ENCODE results near the gene RAPGEF2. TPM values are rescaled to one million over a fixed set of nuclear protein-coding genes. Genes with fewer than 3 reads are reported as not detected.

RAPGEF2 gene
- total and polyA plus RNA-seq, 2 of the 8 experiments (the other 6 are each of a cell fraction or from before 2014, with no cell fraction given) = 24.4 to 48.6 TPM

- H3K4me3 ChIP-seq (ENCODE audit: extremely low read depth in 1 of 4, insufficient read depth in 2 of 4, low read depth in 3 of 4, low read length in 4 of 4) = no peak overlapping the region
- FAIRE-seq (no peak), DNase-seq (ENCODE audit: low read depth in 1 of 2, low spot score in 2 of 2) (no peak)
- no peak overlapping the region for H2BK5ac ChIP-seq (ENCODE audit: low read depth, low read length)
- no peak overlapping the region for H3K14ac ChIP-seq (ENCODE audit: insufficient read length)
- 94% methylated on average over 2 of the region's 2 CpGs; no CpG with 5 or more reads in 1 of the 2 experiments for WGBS, 2 experiments (ENCODE audit: extremely low coverage in 1 of 2, insufficient coverage in 1 of 2, insufficient read length in 1 of 2, insufficient replicate concordance in 2 of 2, low coverage in 1 of 2, low lambda C conversion rate in 2 of 2, missing lambda C conversion rate in 1 of 2)
- H4K5ac ChIP-seq (ENCODE audit: insufficient read length, low read depth, low read length) = no peak overlapping the region
- POLR2A ChIA-PET (ENCODE audit: partially characterized antibody) = no interaction called here
- no peak overlapping the region for H2BK12ac ChIP-seq (ENCODE audit: low read depth, low read length)
- no peak overlapping the region for H3K9ac ChIP-seq (replicated peaks in 1 of 4; ENCODE audit: extremely low read depth in 1 of 4, low read depth in 3 of 4, low read length in 3 of 4)
- no peak overlapping the region for H4K8ac ChIP-seq (ENCODE audit: extremely low read depth, insufficient read depth, low read length)
- H3K36me3 ChIP-seq (ENCODE audit: control insufficient read depth in 2 of 4, insufficient read depth in 4 of 4, low read length in 3 of 4) = no peaks in the 10 kb centered on the region
- H3K79me1 ChIP-seq (ENCODE audit: low read depth, low read length) = no peaks in the 10 kb centered on the region
- H4K91ac ChIP-seq (replicated peaks; ENCODE audit: insufficient read length, low read length) = no peak overlapping the region
- H3K9me3 ChIP-seq (ENCODE audit: insufficient read depth in 2 of 2, low read depth in 1 of 2, low read length in 1 of 2) = no peaks in the 10 kb centered on the region
- CTCF ChIA-PET (ENCODE audit: partially characterized antibody) = interaction anchor here (1.0 to 1.3 kb wide), 2 partner anchors 65 to 227 kb away, joined by 3 to 4 read pairs; no protein-coding TSS in a partner anchor
- H2BK120ac ChIP-seq (replicated peaks; ENCODE audit: low read depth, low read length) = no peak overlapping the region
- H2BK15ac ChIP-seq (ENCODE audit: low read length) = no peak overlapping the region
- no peak overlapping the region for H3K23ac ChIP-seq (ENCODE audit: insufficient read length)
- H2BK20ac ChIP-seq (ENCODE audit: low read length) = no peak overlapping the region
- H3K4ac ChIP-seq (replicated peaks; ENCODE audit: insufficient read length, low read depth, low read length) = no peak overlapping the region
- H3K27ac ChIP-seq (ENCODE audit: low read depth, low read length) = no peak overlapping the region
- no peak overlapping the region for H2AK5ac ChIP-seq (ENCODE audit: low read depth, low read length)
- H3K23me2 ChIP-seq (ENCODE audit: low read depth, low read length) = no peaks in the 10 kb centered on the region
- no peaks in the 10 kb centered on the region for H3K79me2 ChIP-seq (ENCODE audit: control insufficient read depth in 1 of 2, insufficient read depth in 2 of 2, low read length in 2 of 2)
- H2AFZ ChIP-seq (ENCODE audit: low read length) = peak overlapping the region; percentile 85; the same call in 1 of the 2 replicates
- H4K20me1 ChIP-seq (replicated peaks in 1 of 2; ENCODE audit: control insufficient read depth in 1 of 2, insufficient read depth in 2 of 2, low read length in 2 of 2) = no peaks in the 10 kb centered on the region
- H3K4me1 ChIP-seq (replicated peaks in 1 of 4; ENCODE audit: control insufficient read depth in 3 of 4, insufficient read depth in 4 of 4, low read length in 3 of 4) = no peaks in the 10 kb centered on the region
- H3K18ac ChIP-seq (ENCODE audit: extremely low read depth, low read length) = no peak overlapping the region
- no peak overlapping the region for H3K56ac ChIP-seq (replicated peaks; ENCODE audit: insufficient read length, low read depth, low read length)
- peaks cover 0 to 1% (median 0%) of the 10 kb centered on the region in 4 experiments; a peak in 1 of 7 replicates for H3K27me3 ChIP-seq (replicated peaks in 1 of 4; ENCODE audit: control insufficient read depth in 3 of 4, extremely low read depth in 1 of 4, insufficient read depth in 3 of 4, low read length in 3 of 4)
- no peak overlapping the region for H3K4me2 ChIP-seq (ENCODE audit: insufficient read depth in 1 of 2, low read depth in 2 of 2, low read length in 2 of 2)
- TF ChIP-seq SIN3A (conservative IDR thresholded peaks at IDR 0.05 in 1 of 2, IDR thresholded peaks at IDR 0.05 in 1 of 2; ENCODE audit: low read depth in 1 of 2, low read length in 2 of 2) (no peak), POLR2A (IDR thresholded peaks at IDR 0.05; ENCODE audit: control extremely low read depth in 1 of 2, low read depth in 2 of 2, low read length in 2 of 2) (no peak), BACH1 (IDR thresholded peaks at IDR 0.05; ENCODE audit: low read length) (no peak), RXRA (IDR thresholded peaks at IDR 0.05; ENCODE audit: insufficient read depth, low read depth, low read length) (no peak), RNF2 (IDR thresholded peaks at IDR 0.05; ENCODE audit: borderline replicate concordance, low read depth, low read length, missing control alignments, poor library complexity, severe bottlenecking) (no peak), CBX5 (IDR thresholded peaks at IDR 0.05; ENCODE audit: low read depth, low read length) (no peak), EZH2 (IDR thresholded peaks at IDR 0.05; ENCODE audit: low read depth, low read length, severe bottlenecking) (no peak), KDM4A (IDR thresholded peaks at IDR 0.05; ENCODE audit: low read depth, low read length, severe bottlenecking) (no peak), SP2 (IDR thresholded peaks at IDR 0.05; ENCODE audit: low read length) (no peak), ASH2L (IDR thresholded peaks at IDR 0.05; ENCODE audit: low read length) (no peak), TEAD4 (IDR thresholded peaks at IDR 0.05; ENCODE audit: low read depth, low read length) (no peak), MAX (IDR thresholded peaks at IDR 0.05) (no peak)
These were observed 23.8 kb upstream of the RAPGEF2 start for GRCh38 chr4:159079074-159079473.

Data from H1 (cell line).